GM12801 (cell line): ENCODE measurements around the gene LAPTM4A.

Experiments used
- CTCF ChIP-seq: IDR thresholded peaks from one replicate; pipeline ENCODE4 v1.5.1; 2011; ENCODE audit warnings: control low read depth; ENCODE audit not compliant: insufficient read length; ENCODE audit errors: extremely low read depth

Gene LAPTM4A

GRCh38 chr2:20011276-20012031 lies 40.0 kb downstream of the LAPTM4A start:
- no peak for TF ChIP-seq CTCF

GRCh38 chr2:20008703-20009102 lies 42.7 kb downstream of the LAPTM4A start:
- TF ChIP-seq CTCF, result no peak

GRCh38 chr2:20005891-20006470 lies 45.4 kb downstream of the LAPTM4A start:
- no peak for TF ChIP-seq CTCF

- no peak for TF ChIP-seq CTCF
Measured at GRCh38 chr2:20005067-20005627, 46.3 kb downstream of the LAPTM4A start.

GRCh38 chr2:20001361-20001863 lies 50.0 kb downstream of the LAPTM4A start:
- TF ChIP-seq CTCF, result no peak

- no peak for TF ChIP-seq CTCF
Measured at GRCh38 chr2:19993731-19994130, 57.7 kb downstream of the LAPTM4A start.

- no peak for TF ChIP-seq CTCF
Measured at GRCh38 chr2:19991895-19992294, 59.5 kb downstream of the LAPTM4A start.
